Measurements from ENCODE around the gene EIPR1.

Gene EIPR1

GRCh38 chr2:3305952-3306351 is 71.7 kb downstream of the EIPR1 start:
- TF ChIP-seq BACH2 (CRISPR knock-in tag; IDR thresholded peaks at IDR 0.05; ENCODE audit: borderline replicate concordance) (no peak), ZNF8 (CRISPR knock-in tag; IDR thresholded peaks at IDR 0.05) (no peak), TOX (CRISPR knock-in tag; IDR thresholded peaks at IDR 0.05; ENCODE audit: borderline replicate concordance) (no peak), PPARA (CRISPR knock-in tag; IDR thresholded peaks at IDR 0.05; ENCODE audit: borderline replicate concordance) (no peak), ZNF565 (CRISPR knock-in tag; conservative IDR thresholded peaks at IDR 0.05; ENCODE audit: low read depth) (no peak), ZFP30 (CRISPR knock-in tag; IDR thresholded peaks at IDR 0.05) (no peak)
- TF ChIP-seq, protein P1, sequence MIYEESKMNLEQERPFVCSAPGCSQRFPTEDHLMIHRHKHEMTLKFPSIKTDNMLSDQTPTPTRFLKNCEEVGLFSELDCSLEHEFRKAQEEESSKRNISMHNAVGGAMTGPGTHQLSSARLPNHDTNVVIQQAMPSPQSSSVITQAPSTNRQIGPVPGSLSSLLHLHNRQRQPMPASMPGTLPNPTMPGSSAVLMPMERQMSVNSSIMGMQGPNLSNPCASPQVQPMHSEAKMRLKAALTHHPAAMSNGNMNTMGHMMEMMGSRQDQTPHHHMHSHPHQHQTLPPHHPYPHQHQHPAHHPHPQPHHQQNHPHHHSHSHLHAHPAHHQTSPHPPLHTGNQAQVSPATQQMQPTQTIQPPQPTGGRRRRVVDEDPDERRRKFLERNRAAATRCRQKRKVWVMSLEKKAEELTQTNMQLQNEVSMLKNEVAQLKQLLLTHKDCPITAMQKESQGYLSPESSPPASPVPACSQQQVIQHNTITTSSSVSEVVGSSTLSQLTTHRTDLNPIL (CRISPR knock-in tag; IDR thresholded peaks at IDR 0.05; ENCODE audit: low read depth): no peak
- ATAC-seq: no peak

- TF ChIP-seq BACH2 (CRISPR knock-in tag; IDR thresholded peaks at IDR 0.05; ENCODE audit: borderline replicate concordance): no peak
- TF ChIP-seq TSHZ2 (CRISPR knock-in tag; IDR thresholded peaks at IDR 0.05): no peak
- no peak for TF ChIP-seq ARNTL (CRISPR knock-in tag; IDR thresholded peaks at IDR 0.05; ENCODE audit: borderline replicate concordance, low read depth)
- TF ChIP-seq OSR1 (CRISPR knock-in tag; IDR thresholded peaks at IDR 0.05): no peak
- TF ChIP-seq, protein P2, sequence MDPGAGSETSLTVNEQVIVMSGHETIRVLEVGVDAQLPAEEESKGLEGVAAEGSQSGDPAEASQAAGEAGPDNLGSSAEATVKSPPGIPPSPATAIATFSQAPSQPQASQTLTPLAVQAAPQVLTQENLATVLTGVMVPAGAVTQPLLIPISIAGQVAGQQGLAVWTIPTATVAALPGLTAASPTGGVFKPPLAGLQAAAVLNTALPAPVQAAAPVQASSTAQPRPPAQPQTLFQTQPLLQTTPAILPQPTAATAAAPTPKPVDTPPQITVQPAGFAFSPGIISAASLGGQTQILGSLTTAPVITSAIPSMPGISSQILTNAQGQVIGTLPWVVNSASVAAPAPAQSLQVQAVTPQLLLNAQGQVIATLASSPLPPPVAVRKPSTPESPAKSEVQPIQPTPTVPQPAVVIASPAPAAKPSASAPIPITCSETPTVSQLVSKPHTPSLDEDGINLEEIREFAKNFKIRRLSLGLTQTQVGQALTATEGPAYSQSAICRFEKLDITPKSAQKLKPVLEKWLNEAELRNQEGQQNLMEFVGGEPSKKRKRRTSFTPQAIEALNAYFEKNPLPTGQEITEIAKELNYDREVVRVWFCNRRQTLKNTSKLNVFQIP (CRISPR knock-in tag; IDR thresholded peaks at IDR 0.05; ENCODE audit: borderline replicate concordance, low read depth): no peak
- TF ChIP-seq ZFP3 (CRISPR knock-in tag; IDR thresholded peaks at IDR 0.05): no peak
- no peak for TF ChIP-seq ZFP30 (CRISPR knock-in tag; IDR thresholded peaks at IDR 0.05)
- no peak for TF ChIP-seq ZNF8 (CRISPR knock-in tag; IDR thresholded peaks at IDR 0.05)
- no peak for TF ChIP-seq TOX (CRISPR knock-in tag; IDR thresholded peaks at IDR 0.05; ENCODE audit: borderline replicate concordance)
- no peak for TF ChIP-seq ZC3H10 (CRISPR knock-in tag; IDR thresholded peaks at IDR 0.05)
- TF ChIP-seq RARB (CRISPR knock-in tag; IDR thresholded peaks at IDR 0.05): no peak
- TF ChIP-seq, protein P3, sequence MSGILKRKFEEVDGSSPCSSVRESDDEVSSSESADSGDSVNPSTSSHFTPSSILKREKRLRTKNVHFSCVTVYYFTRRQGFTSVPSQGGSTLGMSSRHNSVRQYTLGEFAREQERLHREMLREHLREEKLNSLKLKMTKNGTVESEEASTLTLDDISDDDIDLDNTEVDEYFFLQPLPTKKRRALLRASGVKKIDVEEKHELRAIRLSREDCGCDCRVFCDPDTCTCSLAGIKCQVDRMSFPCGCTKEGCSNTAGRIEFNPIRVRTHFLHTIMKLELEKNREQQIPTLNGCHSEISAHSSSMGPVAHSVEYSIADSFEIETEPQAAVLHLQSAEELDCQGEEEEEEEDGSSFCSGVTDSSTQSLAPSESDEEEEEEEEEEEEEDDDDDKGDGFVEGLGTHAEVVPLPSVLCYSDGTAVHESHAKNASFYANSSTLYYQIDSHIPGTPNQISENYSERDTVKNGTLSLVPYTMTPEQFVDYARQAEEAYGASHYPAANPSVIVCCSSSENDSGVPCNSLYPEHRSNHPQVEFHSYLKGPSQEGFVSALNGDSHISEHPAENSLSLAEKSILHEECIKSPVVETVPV (CRISPR knock-in tag; IDR thresholded peaks at IDR 0.05): no peak
- no peak for TF ChIP-seq PPARA (CRISPR knock-in tag; IDR thresholded peaks at IDR 0.05; ENCODE audit: borderline replicate concordance)
- TF ChIP-seq ESRRG (CRISPR knock-in tag; IDR thresholded peaks at IDR 0.05): no peak
- no peak for TF ChIP-seq ZNF70 (CRISPR knock-in tag; IDR thresholded peaks at IDR 0.05)
- no peak for TF ChIP-seq GLIS3 (CRISPR knock-in tag; IDR thresholded peaks at IDR 0.05)
- no peak for TF ChIP-seq SNAI2 (CRISPR knock-in tag; IDR thresholded peaks at IDR 0.05)
- TF ChIP-seq PATZ1 (CRISPR knock-in tag; IDR thresholded peaks at IDR 0.05; ENCODE audit: borderline replicate concordance): no peak
- TF ChIP-seq CSDC2 (CRISPR knock-in tag; IDR thresholded peaks at IDR 0.05): no peak
- ATAC-seq: no peak
Observed at GRCh38 chr2:3305431-3305830, 72.2 kb downstream of the EIPR1 start.
